Neural cell (in vitro differentiated cells): ENCODE measurements around the gene RET. TPM values are rescaled to one million over a fixed set of nuclear protein-coding genes. Genes with fewer than 3 reads are reported as not detected.

Experiments used
- H2AFZ ChIP-seq: fragments of 200-600, 300-800 bp; sonication (generic), shearing (Covaris generic); 2 replicates; pipeline ENCODE4 v1.6.0; 2014; ENCODE audit warnings: low read depth, mild to moderate bottlenecking, antibody characterized with exemption, low read length, moderate library complexity
- H3F3A ChIP-seq: fragments of 200-600 bp; shearing (Covaris generic); 2 replicates; pipeline ENCODE4 v1.6.1; 2016; ENCODE audit warnings: mild to moderate bottlenecking, moderate library complexity, mixed read lengths, antibody characterized with exemption, low read length; ENCODE audit not compliant: insufficient read depth, poor library complexity, severe bottlenecking
- H3K27ac ChIP-seq: fragments of 200-600, 300-800 bp; sonication (generic), shearing (Covaris generic); 2 replicates; pipeline ENCODE4 v1.5.1; 2014; ENCODE audit warnings: mild to moderate bottlenecking, low read length, moderate library complexity
- H3K27me3 ChIP-seq: fragments of 300-800, 200-600 bp; sonication (generic), shearing (Covaris generic); 2 replicates; pipeline ENCODE4 v1.6.0; 2014; ENCODE audit warnings: mild to moderate bottlenecking, low read depth, low read length, moderate library complexity; ENCODE audit not compliant: insufficient read depth
- H3K36me3 ChIP-seq: fragments of 300-800, 200-600 bp; sonication (generic), shearing (Covaris generic); 2 replicates; pipeline ENCODE4 v1.5.1; 2014; ENCODE audit warnings: mild to moderate bottlenecking, antibody characterized with exemption, low read length, moderate library complexity; ENCODE audit not compliant: insufficient read depth
- H3K4me2 ChIP-seq: fragments of 300-800, 200-600 bp; sonication (generic), shearing (Covaris generic); 2 replicates; pipeline ENCODE4 v1.6.0; 2014; ENCODE audit warnings: mild to moderate bottlenecking, low read length
- H3K4me3 ChIP-seq: fragments of 300-800, 200-600 bp; sonication (generic), shearing (Covaris generic); 2 replicates; pipeline ENCODE4 v1.5.1; 2014; ENCODE audit warnings: mild to moderate bottlenecking, low read length, moderate library complexity
- H3K79me2 ChIP-seq: fragments of 200-600 bp; shearing (Covaris generic); replicated peaks from 2 replicates; pipeline ENCODE4 v1.6.0; 2014; ENCODE audit warnings: mild to moderate bottlenecking, low read length, moderate library complexity; ENCODE audit not compliant: insufficient read depth
- H3K9ac ChIP-seq: fragments of 300-800, 200-600 bp; sonication (generic), shearing (Covaris generic); 2 replicates; pipeline ENCODE4 v1.6.1; 2016; ENCODE audit warnings: mild to moderate bottlenecking, low read length, mixed read lengths
- H3K9me2 ChIP-seq: fragments of 200-600 bp; shearing (Covaris generic); 2 replicates; pipeline ENCODE4 v1.6.1; 2016; ENCODE audit warnings: mild to moderate bottlenecking, low read length, mixed read lengths; ENCODE audit not compliant: insufficient read depth
- H3K9me3 ChIP-seq: fragments of 200-600, 300-800 bp; sonication (generic), shearing (Covaris generic); 2 replicates; pipeline ENCODE4 v1.6.1; 2016; ENCODE audit warnings: mild to moderate bottlenecking, mixed run types, low read length, moderate library complexity, mixed read lengths
- H4K20me1 ChIP-seq: fragments of 200-600 bp; shearing (Covaris generic); 2 replicates; pipeline ENCODE4 v1.6.1; 2016; ENCODE audit warnings: mild to moderate bottlenecking, mixed run types; ENCODE audit not compliant: insufficient read depth
- EP300 ChIP-seq: fragments of 450-650 bp; conservative IDR thresholded peaks from 2 replicates; pipeline ENCODE4 v1.6.1; 2014; ENCODE audit warnings: antibody characterized with exemption, mild to moderate bottlenecking, moderate library complexity; ENCODE audit not compliant: poor library complexity, severe bottlenecking
- EZH2 ChIP-seq: fragments of 200-600, 300-800 bp; shearing (Covaris generic), sonication (generic); IDR thresholded peaks from 2 replicates; pipeline ENCODE4 v1.6.1; 2014; ENCODE audit warnings: antibody characterized with exemption, low read length, borderline replicate concordance, mild to moderate bottlenecking; ENCODE audit not compliant: insufficient read depth, poor library complexity, severe bottlenecking
- MXI1 ChIP-seq: fragments of 450-650 bp; conservative IDR thresholded peaks from 2 replicates; pipeline ENCODE4 v1.6.1; 2014; ENCODE audit warnings: antibody characterized with exemption, mild to moderate bottlenecking; ENCODE audit not compliant: poor library complexity, severe bottlenecking
- POLR2AphosphoS5 ChIP-seq: IDR thresholded peaks from 2 replicates; pipeline ENCODE4 v1.6.1; 2012
- RAD21 ChIP-seq: fragments of 450-650 bp; conservative IDR thresholded peaks from 2 replicates; pipeline ENCODE4 v1.6.1; 2014; ENCODE audit warnings: antibody characterized with exemption, mild to moderate bottlenecking, moderate library complexity
- REST ChIP-seq: IDR thresholded peaks from 2 replicates; pipeline ENCODE4 v1.6.1; 2012; ENCODE audit warnings: borderline replicate concordance
- SMC3 ChIP-seq: fragments of 450-650 bp; conservative IDR thresholded peaks from 2 replicates; pipeline ENCODE4 v1.6.1; 2014; ENCODE audit warnings: antibody characterized with exemption, mild to moderate bottlenecking, moderate library complexity; ENCODE audit not compliant: poor library complexity
- TAF1 ChIP-seq: IDR thresholded peaks from 2 replicates; pipeline ENCODE4 v1.6.1; 2012; ENCODE audit warnings: low read depth
- polyA plus RNA-seq: library from polyadenylated mRNA; depleted of rRNA; stranded (reverse); fragments of >200 nt; gene quantifications from 2 replicates; pipeline ENCODE4 v1.2.3, GENCODE V29; 2014
- TF ChIP-seq, protein P1 (sequence below): fragments of 450-650 bp; IDR thresholded peaks from 2 replicates; pipeline ENCODE4 v1.5.1; 2014; ENCODE audit warnings: antibody characterized with exemption, mild to moderate bottlenecking, moderate library complexity; ENCODE audit not compliant: poor library complexity, severe bottlenecking

The RET gene
- polyA plus RNA-seq, 1 donor from 2014 or later = 1.7 TPM

DNA sequence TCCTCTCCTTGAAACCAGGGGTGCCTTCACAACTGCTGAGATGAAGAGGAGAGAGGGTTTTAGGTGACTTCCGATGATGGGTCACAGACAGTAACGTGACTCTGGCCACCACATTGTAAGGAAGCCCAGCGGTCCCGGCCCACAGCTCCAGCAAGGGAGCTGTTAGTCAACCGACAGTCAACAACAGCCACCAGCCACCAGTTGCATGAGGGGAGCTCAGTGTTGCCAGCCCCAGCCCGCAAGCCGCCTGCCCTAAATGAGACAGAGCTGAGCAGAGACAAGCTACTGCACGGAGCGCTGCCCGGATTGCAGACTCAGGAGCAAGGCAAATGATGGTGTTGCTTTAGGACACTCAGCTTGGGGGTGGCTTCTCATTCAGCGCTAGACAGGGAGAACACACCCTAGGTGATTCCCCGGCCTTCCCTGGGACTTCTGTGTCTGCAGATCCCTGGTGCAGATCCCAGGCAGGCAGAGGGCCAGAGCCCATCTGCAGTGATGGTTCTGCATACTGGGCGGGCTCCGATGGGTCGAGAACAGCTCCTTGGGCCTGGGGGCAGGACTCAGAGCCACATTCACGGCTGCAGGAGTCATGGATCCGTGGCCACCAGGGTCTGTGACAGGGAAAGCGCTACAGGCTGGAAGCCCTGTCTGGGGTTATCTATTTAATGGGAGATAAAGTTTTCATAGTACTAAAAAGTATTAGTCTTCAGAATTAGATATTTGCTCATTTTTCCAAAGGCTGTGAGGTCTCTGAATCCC is 14.3 kb upstream of the RET start:
- H3F3A ChIP-seq = no peaks in the 10 kb centered on the region
- no peaks in the 10 kb centered on the region for H3K9me2 ChIP-seq
- no peaks in the 10 kb centered on the region for H3K9me3 ChIP-seq
- no peak overlapping the region for H2AFZ ChIP-seq
- H3K27me3 ChIP-seq = no peaks in the 10 kb centered on the region
- no peaks in the 10 kb centered on the region for H4K20me1 ChIP-seq
- no peak overlapping the region for H3K9ac ChIP-seq
- TF ChIP-seq EZH2 = no peak
- TF ChIP-seq, protein P1, sequence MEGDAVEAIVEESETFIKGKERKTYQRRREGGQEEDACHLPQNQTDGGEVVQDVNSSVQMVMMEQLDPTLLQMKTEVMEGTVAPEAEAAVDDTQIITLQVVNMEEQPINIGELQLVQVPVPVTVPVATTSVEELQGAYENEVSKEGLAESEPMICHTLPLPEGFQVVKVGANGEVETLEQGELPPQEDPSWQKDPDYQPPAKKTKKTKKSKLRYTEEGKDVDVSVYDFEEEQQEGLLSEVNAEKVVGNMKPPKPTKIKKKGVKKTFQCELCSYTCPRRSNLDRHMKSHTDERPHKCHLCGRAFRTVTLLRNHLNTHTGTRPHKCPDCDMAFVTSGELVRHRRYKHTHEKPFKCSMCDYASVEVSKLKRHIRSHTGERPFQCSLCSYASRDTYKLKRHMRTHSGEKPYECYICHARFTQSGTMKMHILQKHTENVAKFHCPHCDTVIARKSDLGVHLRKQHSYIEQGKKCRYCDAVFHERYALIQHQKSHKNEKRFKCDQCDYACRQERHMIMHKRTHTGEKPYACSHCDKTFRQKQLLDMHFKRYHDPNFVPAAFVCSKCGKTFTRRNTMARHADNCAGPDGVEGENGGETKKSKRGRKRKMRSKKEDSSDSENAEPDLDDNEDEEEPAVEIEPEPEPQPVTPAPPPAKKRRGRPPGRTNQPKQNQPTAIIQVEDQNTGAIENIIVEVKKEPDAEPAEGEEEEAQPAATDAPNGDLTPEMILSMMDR = no peak
- TF ChIP-seq REST = no peak
- TF ChIP-seq MXI1 = no peak
- no peak for TF ChIP-seq TAF1
- H3K79me2 ChIP-seq = no peaks in the 10 kb centered on the region
- H3K4me3 ChIP-seq = no peak overlapping the region
- no peak overlapping the region for H3K4me2 ChIP-seq
- no peak overlapping the region for H3K27ac ChIP-seq
- H3K36me3 ChIP-seq = no peaks in the 10 kb centered on the region

DNA sequence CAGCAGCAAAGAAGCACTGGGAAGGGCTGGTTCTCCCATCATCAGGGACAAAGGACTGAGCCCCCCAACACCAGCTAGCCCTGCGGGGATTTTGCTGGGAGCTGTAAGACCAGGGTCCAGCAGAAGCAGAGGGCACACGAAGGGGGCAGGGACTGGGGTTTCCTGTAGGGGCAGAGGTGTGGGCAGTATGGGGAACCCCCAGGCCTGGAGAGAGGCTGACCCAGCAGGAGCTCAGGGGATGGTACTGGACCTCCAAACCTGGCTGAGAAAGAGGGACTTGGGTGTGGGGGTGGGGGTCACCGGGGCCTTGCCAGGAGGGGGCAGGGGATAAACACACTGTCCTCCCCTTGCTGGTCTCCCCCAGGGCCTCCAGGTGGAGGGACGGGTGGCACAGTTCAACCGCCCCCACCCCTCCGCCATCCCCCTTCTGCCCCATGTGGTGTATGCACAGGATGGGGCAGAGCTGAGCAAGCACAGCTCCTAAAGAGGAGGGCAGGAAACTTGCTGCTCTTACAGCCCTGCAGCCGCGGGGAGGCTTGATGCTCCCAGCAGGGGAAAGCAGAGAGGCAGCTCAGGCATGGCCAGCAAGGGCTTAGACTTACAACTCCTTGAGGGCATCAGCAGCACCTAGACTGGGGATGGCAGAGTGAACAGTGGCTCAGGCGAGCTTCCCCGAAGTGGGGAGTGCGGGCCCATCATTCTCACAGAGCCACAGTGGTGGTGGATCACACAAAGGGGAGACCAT is 12.4 kb upstream of the RET start:
- Histone ChIP-seq H3F3A (no peaks in the 10 kb centered on the region), H3K36me3 (no peaks in the 10 kb centered on the region), H3K27me3 (no peaks in the 10 kb centered on the region), H3K9ac (no peak overlapping the region), H3K4me2 (no peak overlapping the region), H3K27ac (no peak overlapping the region), H4K20me1 (no peaks in the 10 kb centered on the region), H2AFZ (no peak overlapping the region), H3K9me3 (no peaks in the 10 kb centered on the region), H3K4me3 (no peak overlapping the region), H3K79me2 (no peaks in the 10 kb centered on the region), H3K9me2 (no peaks in the 10 kb centered on the region)
- TF ChIP-seq REST = no peak
- TF ChIP-seq, protein P1 = no peak
- TF ChIP-seq RAD21 = no peak
- TF ChIP-seq EZH2 = no peak
- no peak for TF ChIP-seq TAF1
- no peak for TF ChIP-seq MXI1
- TF ChIP-seq POLR2AphosphoS5 = no peak
- no peak for TF ChIP-seq EP300
- no peak for TF ChIP-seq SMC3
